Neural cell (in vitro differentiated cells): Measurements from ENCODE around the gene WARS2. TPM values are rescaled to one million over a fixed set of nuclear protein-coding genes. Genes with fewer than 3 reads are reported as not detected.

Experiments used
- H2AFZ ChIP-seq: fragments of 200-600, 300-800 bp; sonication (generic), shearing (Covaris generic); 2 replicates; pipeline ENCODE4 v1.6.0; 2014; ENCODE audit warnings: low read depth, mild to moderate bottlenecking, antibody characterized with exemption, low read length, moderate library complexity
- H3F3A ChIP-seq: fragments of 200-600 bp; shearing (Covaris generic); 2 replicates; pipeline ENCODE4 v1.6.1; 2016; ENCODE audit warnings: mild to moderate bottlenecking, moderate library complexity, mixed read lengths, antibody characterized with exemption, low read length; ENCODE audit not compliant: insufficient read depth, poor library complexity, severe bottlenecking
- H3K27ac ChIP-seq: fragments of 200-600, 300-800 bp; sonication (generic), shearing (Covaris generic); 2 replicates; pipeline ENCODE4 v1.5.1; 2014; ENCODE audit warnings: mild to moderate bottlenecking, low read length, moderate library complexity
- H3K27me3 ChIP-seq: fragments of 300-800, 200-600 bp; sonication (generic), shearing (Covaris generic); 2 replicates; pipeline ENCODE4 v1.6.0; 2014; ENCODE audit warnings: mild to moderate bottlenecking, low read depth, low read length, moderate library complexity; ENCODE audit not compliant: insufficient read depth
- H3K36me3 ChIP-seq: fragments of 300-800, 200-600 bp; sonication (generic), shearing (Covaris generic); 2 replicates; pipeline ENCODE4 v1.5.1; 2014; ENCODE audit warnings: mild to moderate bottlenecking, antibody characterized with exemption, low read length, moderate library complexity; ENCODE audit not compliant: insufficient read depth
- H3K4me2 ChIP-seq: fragments of 300-800, 200-600 bp; sonication (generic), shearing (Covaris generic); 2 replicates; pipeline ENCODE4 v1.6.0; 2014; ENCODE audit warnings: mild to moderate bottlenecking, low read length
- H3K4me3 ChIP-seq: fragments of 300-800, 200-600 bp; sonication (generic), shearing (Covaris generic); 2 replicates; pipeline ENCODE4 v1.5.1; 2014; ENCODE audit warnings: mild to moderate bottlenecking, low read length, moderate library complexity
- H3K79me2 ChIP-seq: fragments of 200-600 bp; shearing (Covaris generic); replicated peaks from 2 replicates; pipeline ENCODE4 v1.6.0; 2014; ENCODE audit warnings: mild to moderate bottlenecking, low read length, moderate library complexity; ENCODE audit not compliant: insufficient read depth
- H3K9ac ChIP-seq: fragments of 300-800, 200-600 bp; sonication (generic), shearing (Covaris generic); 2 replicates; pipeline ENCODE4 v1.6.1; 2016; ENCODE audit warnings: mild to moderate bottlenecking, low read length, mixed read lengths
- H3K9me2 ChIP-seq: fragments of 200-600 bp; shearing (Covaris generic); 2 replicates; pipeline ENCODE4 v1.6.1; 2016; ENCODE audit warnings: mild to moderate bottlenecking, low read length, mixed read lengths; ENCODE audit not compliant: insufficient read depth
- H3K9me3 ChIP-seq: fragments of 200-600, 300-800 bp; sonication (generic), shearing (Covaris generic); 2 replicates; pipeline ENCODE4 v1.6.1; 2016; ENCODE audit warnings: mild to moderate bottlenecking, mixed run types, low read length, moderate library complexity, mixed read lengths
- H4K20me1 ChIP-seq: fragments of 200-600 bp; shearing (Covaris generic); 2 replicates; pipeline ENCODE4 v1.6.1; 2016; ENCODE audit warnings: mild to moderate bottlenecking, mixed run types; ENCODE audit not compliant: insufficient read depth
- EP300 ChIP-seq: fragments of 450-650 bp; conservative IDR thresholded peaks from 2 replicates; pipeline ENCODE4 v1.6.1; 2014; ENCODE audit warnings: antibody characterized with exemption, mild to moderate bottlenecking, moderate library complexity; ENCODE audit not compliant: poor library complexity, severe bottlenecking
- EZH2 ChIP-seq: fragments of 200-600, 300-800 bp; shearing (Covaris generic), sonication (generic); IDR thresholded peaks from 2 replicates; pipeline ENCODE4 v1.6.1; 2014; ENCODE audit warnings: antibody characterized with exemption, low read length, borderline replicate concordance, mild to moderate bottlenecking; ENCODE audit not compliant: insufficient read depth, poor library complexity, severe bottlenecking
- MXI1 ChIP-seq: fragments of 450-650 bp; conservative IDR thresholded peaks from 2 replicates; pipeline ENCODE4 v1.6.1; 2014; ENCODE audit warnings: antibody characterized with exemption, mild to moderate bottlenecking; ENCODE audit not compliant: poor library complexity, severe bottlenecking
- POLR2AphosphoS5 ChIP-seq: IDR thresholded peaks from 2 replicates; pipeline ENCODE4 v1.6.1; 2012
- RAD21 ChIP-seq: fragments of 450-650 bp; conservative IDR thresholded peaks from 2 replicates; pipeline ENCODE4 v1.6.1; 2014; ENCODE audit warnings: antibody characterized with exemption, mild to moderate bottlenecking, moderate library complexity
- SMC3 ChIP-seq: fragments of 450-650 bp; conservative IDR thresholded peaks from 2 replicates; pipeline ENCODE4 v1.6.1; 2014; ENCODE audit warnings: antibody characterized with exemption, mild to moderate bottlenecking, moderate library complexity; ENCODE audit not compliant: poor library complexity
- TAF1 ChIP-seq: IDR thresholded peaks from 2 replicates; pipeline ENCODE4 v1.6.1; 2012; ENCODE audit warnings: low read depth
- polyA plus RNA-seq: library from polyadenylated mRNA; depleted of rRNA; stranded (reverse); fragments of >200 nt; gene quantifications from 2 replicates; pipeline ENCODE4 v1.2.3, GENCODE V29; 2014
- TF ChIP-seq, protein P1 (sequence below): IDR thresholded peaks from 2 replicates; pipeline ENCODE4 v1.6.1; 2012; ENCODE audit warnings: borderline replicate concordance
- TF ChIP-seq, protein P2 (sequence below): fragments of 450-650 bp; IDR thresholded peaks from 2 replicates; pipeline ENCODE4 v1.5.1; 2014; ENCODE audit warnings: antibody characterized with exemption, mild to moderate bottlenecking, moderate library complexity; ENCODE audit not compliant: poor library complexity, severe bottlenecking

WARS2 gene
- polyA plus RNA-seq, 1 donor from 2014 or later, result 4.7 TPM

DNA sequence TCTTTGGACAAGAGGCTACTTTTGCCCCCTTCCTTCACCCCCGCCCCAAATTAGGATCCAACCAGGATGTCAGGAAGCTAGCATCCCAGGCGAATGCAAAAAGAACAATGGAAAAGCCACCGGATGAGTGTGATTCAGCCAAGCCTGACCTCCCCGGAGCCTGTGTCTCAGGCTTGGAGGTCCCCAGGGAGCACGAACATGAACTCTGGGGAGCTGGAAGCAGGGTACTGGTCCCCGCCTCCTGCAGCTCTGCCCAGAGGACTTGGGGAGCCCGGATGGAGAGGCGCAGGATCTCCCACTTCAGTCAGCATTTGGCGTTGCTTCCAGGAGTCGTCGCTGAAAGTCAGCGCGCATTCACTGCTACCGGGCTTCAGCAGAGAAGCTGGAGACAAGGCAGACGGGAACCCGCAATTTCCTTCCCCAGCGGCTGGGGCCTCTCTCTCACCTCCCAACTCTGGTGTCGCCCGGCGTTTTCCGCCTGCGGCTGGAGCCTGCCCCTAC lies 150.5 kb downstream of the WARS2 start:
- Histone ChIP-seq H3K9ac (no peak overlapping the region), H3K9me2 (no peaks in the 10 kb centered on the region), H3K36me3 (no peaks in the 10 kb centered on the region), H3K9me3 (no peaks in the 10 kb centered on the region), H4K20me1 (no peaks in the 10 kb centered on the region), H3K27me3 (peaks cover 100% of the 10 kb centered on the region), H3F3A (no peaks in the 10 kb centered on the region), H3K4me2 (no peak overlapping the region), H3K79me2 (no peaks in the 10 kb centered on the region), H3K4me3 (no peak overlapping the region), H2AFZ (no peak overlapping the region), H3K27ac (no peak overlapping the region)
- TF ChIP-seq EZH2 (no peak), RAD21 (no peak), MXI1 (no peak), POLR2AphosphoS5 (no peak), TAF1 (no peak), EP300 (no peak), SMC3 (no peak)
- TF ChIP-seq, protein P1, sequence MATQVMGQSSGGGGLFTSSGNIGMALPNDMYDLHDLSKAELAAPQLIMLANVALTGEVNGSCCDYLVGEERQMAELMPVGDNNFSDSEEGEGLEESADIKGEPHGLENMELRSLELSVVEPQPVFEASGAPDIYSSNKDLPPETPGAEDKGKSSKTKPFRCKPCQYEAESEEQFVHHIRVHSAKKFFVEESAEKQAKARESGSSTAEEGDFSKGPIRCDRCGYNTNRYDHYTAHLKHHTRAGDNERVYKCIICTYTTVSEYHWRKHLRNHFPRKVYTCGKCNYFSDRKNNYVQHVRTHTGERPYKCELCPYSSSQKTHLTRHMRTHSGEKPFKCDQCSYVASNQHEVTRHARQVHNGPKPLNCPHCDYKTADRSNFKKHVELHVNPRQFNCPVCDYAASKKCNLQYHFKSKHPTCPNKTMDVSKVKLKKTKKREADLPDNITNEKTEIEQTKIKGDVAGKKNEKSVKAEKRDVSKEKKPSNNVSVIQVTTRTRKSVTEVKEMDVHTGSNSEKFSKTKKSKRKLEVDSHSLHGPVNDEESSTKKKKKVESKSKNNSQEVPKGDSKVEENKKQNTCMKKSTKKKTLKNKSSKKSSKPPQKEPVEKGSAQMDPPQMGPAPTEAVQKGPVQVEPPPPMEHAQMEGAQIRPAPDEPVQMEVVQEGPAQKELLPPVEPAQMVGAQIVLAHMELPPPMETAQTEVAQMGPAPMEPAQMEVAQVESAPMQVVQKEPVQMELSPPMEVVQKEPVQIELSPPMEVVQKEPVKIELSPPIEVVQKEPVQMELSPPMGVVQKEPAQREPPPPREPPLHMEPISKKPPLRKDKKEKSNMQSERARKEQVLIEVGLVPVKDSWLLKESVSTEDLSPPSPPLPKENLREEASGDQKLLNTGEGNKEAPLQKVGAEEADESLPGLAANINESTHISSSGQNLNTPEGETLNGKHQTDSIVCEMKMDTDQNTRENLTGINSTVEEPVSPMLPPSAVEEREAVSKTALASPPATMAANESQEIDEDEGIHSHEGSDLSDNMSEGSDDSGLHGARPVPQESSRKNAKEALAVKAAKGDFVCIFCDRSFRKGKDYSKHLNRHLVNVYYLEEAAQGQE, result no peak
- TF ChIP-seq, protein P2, sequence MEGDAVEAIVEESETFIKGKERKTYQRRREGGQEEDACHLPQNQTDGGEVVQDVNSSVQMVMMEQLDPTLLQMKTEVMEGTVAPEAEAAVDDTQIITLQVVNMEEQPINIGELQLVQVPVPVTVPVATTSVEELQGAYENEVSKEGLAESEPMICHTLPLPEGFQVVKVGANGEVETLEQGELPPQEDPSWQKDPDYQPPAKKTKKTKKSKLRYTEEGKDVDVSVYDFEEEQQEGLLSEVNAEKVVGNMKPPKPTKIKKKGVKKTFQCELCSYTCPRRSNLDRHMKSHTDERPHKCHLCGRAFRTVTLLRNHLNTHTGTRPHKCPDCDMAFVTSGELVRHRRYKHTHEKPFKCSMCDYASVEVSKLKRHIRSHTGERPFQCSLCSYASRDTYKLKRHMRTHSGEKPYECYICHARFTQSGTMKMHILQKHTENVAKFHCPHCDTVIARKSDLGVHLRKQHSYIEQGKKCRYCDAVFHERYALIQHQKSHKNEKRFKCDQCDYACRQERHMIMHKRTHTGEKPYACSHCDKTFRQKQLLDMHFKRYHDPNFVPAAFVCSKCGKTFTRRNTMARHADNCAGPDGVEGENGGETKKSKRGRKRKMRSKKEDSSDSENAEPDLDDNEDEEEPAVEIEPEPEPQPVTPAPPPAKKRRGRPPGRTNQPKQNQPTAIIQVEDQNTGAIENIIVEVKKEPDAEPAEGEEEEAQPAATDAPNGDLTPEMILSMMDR, result no peak

DNA sequence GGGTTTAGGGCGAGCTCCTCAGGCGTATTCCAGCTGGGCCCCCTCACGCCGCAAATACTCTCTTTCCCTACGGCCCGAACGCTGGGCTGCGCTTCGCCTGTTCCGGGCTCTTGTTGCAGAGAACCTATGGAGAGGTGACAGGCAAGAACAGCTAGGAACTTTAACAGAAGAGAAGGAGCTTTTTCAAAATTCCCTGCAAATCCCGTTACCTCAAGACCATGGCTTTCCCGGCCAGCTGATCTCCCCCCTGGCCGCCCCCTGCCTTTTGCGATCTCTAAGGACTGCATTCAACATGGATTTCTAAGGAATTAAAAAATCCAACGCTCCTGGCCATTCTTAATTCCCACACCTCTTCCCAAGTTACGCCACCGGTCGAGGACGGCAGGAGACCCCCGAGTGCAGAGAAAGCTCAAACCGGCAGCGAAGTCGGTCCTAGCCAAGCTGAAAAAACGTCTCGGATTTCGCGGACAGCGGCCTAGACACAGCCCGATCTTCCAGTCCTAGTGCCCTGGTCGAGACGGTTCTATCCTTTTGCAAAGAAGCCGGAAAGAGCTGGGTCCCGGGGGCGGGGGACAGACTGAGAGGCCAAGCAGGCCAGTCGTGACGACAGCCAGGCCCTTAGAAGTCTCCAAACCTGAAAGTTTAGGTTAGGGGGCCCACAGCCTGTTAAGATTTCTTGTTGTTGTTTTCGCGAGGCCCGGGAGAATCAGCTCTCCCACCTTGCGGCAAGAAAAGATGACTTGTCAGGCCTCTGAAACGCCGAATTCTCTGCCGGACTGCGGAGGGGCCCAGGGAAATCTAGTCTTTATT lies 151.2 kb downstream of the WARS2 start:
- Histone ChIP-seq H3K9me2 (no peaks in the 10 kb centered on the region), H3K9me3 (no peaks in the 10 kb centered on the region), H4K20me1 (no peaks in the 10 kb centered on the region), H3K4me2 (no peak overlapping the region), H3K27ac (no peak overlapping the region), H3K79me2 (no peaks in the 10 kb centered on the region), H3K4me3 (no peak overlapping the region), H2AFZ (no peak overlapping the region), H3K9ac (no peak overlapping the region), H3K27me3 (peaks cover 100% of the 10 kb centered on the region), H3F3A (no peaks in the 10 kb centered on the region), H3K36me3 (no peaks in the 10 kb centered on the region)
- TF ChIP-seq MXI1 (no peak), RAD21 (no peak), POLR2AphosphoS5 (no peak), EZH2 (peak; percentile 93)
